Loucy (cell line): ENCODE results near the gene F13A1.

Experiments
- CTCF ChIP-seq: fragments of 200-600 bp; sonication (generic); conservative IDR thresholded peaks from 2 replicates; pipeline ENCODE4 v1.5.1; 2014; ENCODE audit warnings: mild to moderate bottlenecking, antibody characterized with exemption, low read length
- EZH2phosphoT487 ChIP-seq: fragments of 200-600 bp; IDR thresholded peaks from 2 replicates; pipeline ENCODE4 v1.6.1; 2018; ENCODE audit warnings: antibody characterized with exemption, mild to moderate bottlenecking, moderate library complexity, borderline replicate concordance

- TF ChIP-seq CTCF (no peak), EZH2phosphoT487 (no peak)
Measured at GRCh38 chr6:6202886-6203285, 117.6 kb downstream of the F13A1 start.
